Trophoblast cell (in vitro differentiated cells and primary cell): ENCODE data around the gene SMIM36.

ENCODE experiments used
- DNase-seq, 2 donors: peaks; one replicate each; pipeline ENCODE4 v3.0.0-alpha.2; 2016
- H2AFZ ChIP-seq: 2 replicates; pipeline ENCODE4 v1.6.1; 2013; ENCODE audit warnings: low read length, moderate library complexity, mild to moderate bottlenecking; ENCODE audit not compliant: insufficient read depth, poor library complexity
- H2AK5ac ChIP-seq: 2 replicates; pipeline ENCODE4 v1.6.1; 2013; ENCODE audit warnings: mild to moderate bottlenecking, low read length
- H2BK120ac ChIP-seq: 2 replicates; pipeline ENCODE4 v1.6.1; 2013; ENCODE audit warnings: low read length, mild to moderate bottlenecking, moderate library complexity; ENCODE audit not compliant: insufficient read depth, poor library complexity
- H2BK12ac ChIP-seq: 2 replicates; pipeline ENCODE4 v1.6.1; 2013; ENCODE audit warnings: mild to moderate bottlenecking, low read length, moderate library complexity
- H2BK5ac ChIP-seq: 2 replicates; pipeline ENCODE4 v1.6.1; 2013; ENCODE audit warnings: low read length, low read depth, moderate library complexity, mild to moderate bottlenecking; ENCODE audit not compliant: poor library complexity
- H3K14ac ChIP-seq: 2 replicates; pipeline ENCODE4 v1.6.1; 2013; ENCODE audit warnings: mild to moderate bottlenecking, low read length
- H3K18ac ChIP-seq: 2 replicates; pipeline ENCODE4 v1.6.1; 2013; ENCODE audit warnings: mild to moderate bottlenecking, low read length
- H3K23ac ChIP-seq: 2 replicates; pipeline ENCODE4 v1.6.1; 2013; ENCODE audit warnings: low read length
- H3K27ac ChIP-seq: 2 replicates; pipeline ENCODE4 v1.5.1; 2013; ENCODE audit warnings: low read depth, mild to moderate bottlenecking, inconsistent platforms, low read length, moderate library complexity
- H3K27me3 ChIP-seq: 2 replicates; pipeline ENCODE4 v1.6.1; 2013; ENCODE audit warnings: inconsistent platforms, mild to moderate bottlenecking, low read length, moderate library complexity; ENCODE audit not compliant: insufficient read depth
- H3K36me3 ChIP-seq, 2 experiments: 1 replicate in 1 of 2; 2 replicates in 1 of 2; pipeline ENCODE4 v1.6.1; 2013; ENCODE audit warnings: low read length in 2 of 2, mild to moderate bottlenecking in 2 of 2, moderate library complexity in 1 of 2; ENCODE audit not compliant: insufficient read depth in 2 of 2, control insufficient read depth in 1 of 2
- H3K4ac ChIP-seq: 2 replicates; pipeline ENCODE4 v1.6.1; 2013; ENCODE audit warnings: low read depth, mild to moderate bottlenecking, low read length, moderate library complexity
- H3K4me1 ChIP-seq, 2 experiments: 1 replicate in 1 of 2; 2 replicates in 1 of 2; pipeline ENCODE4 v1.6.1; 2013; ENCODE audit warnings: low read length in 2 of 2, mild to moderate bottlenecking in 2 of 2, moderate library complexity in 1 of 2; ENCODE audit not compliant: insufficient read depth in 2 of 2, control insufficient read depth in 1 of 2
- H3K4me2 ChIP-seq: 2 replicates; pipeline ENCODE4 v1.6.1; 2013; ENCODE audit warnings: inconsistent platforms, mild to moderate bottlenecking, low read length, moderate library complexity
- H3K4me3 ChIP-seq: 2 replicates; pipeline ENCODE4 v1.5.1; 2013; ENCODE audit warnings: mild to moderate bottlenecking, low read depth, low read length, inconsistent platforms
- H3K79me1 ChIP-seq: one replicate; pipeline ENCODE4 v1.6.1; 2013; ENCODE audit warnings: low read length
- H3K79me2 ChIP-seq: 2 replicates; pipeline ENCODE4 v1.6.1; 2013; ENCODE audit warnings: low read length, mild to moderate bottlenecking; ENCODE audit not compliant: control insufficient read depth, insufficient read depth, poor library complexity
- H3K9ac ChIP-seq: 2 replicates; pipeline ENCODE4 v1.6.1; 2013; ENCODE audit warnings: mild to moderate bottlenecking, low read length
- H3K9me3 ChIP-seq: 2 replicates; pipeline ENCODE4 v1.6.1; 2013; ENCODE audit warnings: low read depth, mild to moderate bottlenecking, control low read depth, inconsistent platforms, low read length; ENCODE audit not compliant: insufficient read depth
- H4K12ac ChIP-seq: 2 replicates; pipeline ENCODE4 v1.6.1; 2013; ENCODE audit warnings: low read depth, mild to moderate bottlenecking, low read length, moderate library complexity
- H4K8ac ChIP-seq: 2 replicates; pipeline ENCODE4 v1.6.1; 2013; ENCODE audit warnings: low read depth, mild to moderate bottlenecking, low read length, moderate library complexity
- H4K91ac ChIP-seq: one replicate; pipeline ENCODE4 v1.6.1; 2013; ENCODE audit warnings: low read depth, mild to moderate bottlenecking, low read length, moderate library complexity
- whole genome bisulfite sequencing: extraction: QIAGEN DNeasy Blood & Tissue Kit; methylation state at CpG from one replicate; pipeline ENCODE4 v1.1.7; 2013; ENCODE audit warnings: missing lambda C conversion rate; ENCODE audit not compliant: insufficient read length, insufficient coverage; ENCODE audit errors: extremely low coverage; 5-methylcytosine and 5-hydroxymethylcytosine counted together

SMIM36 gene

DNA sequence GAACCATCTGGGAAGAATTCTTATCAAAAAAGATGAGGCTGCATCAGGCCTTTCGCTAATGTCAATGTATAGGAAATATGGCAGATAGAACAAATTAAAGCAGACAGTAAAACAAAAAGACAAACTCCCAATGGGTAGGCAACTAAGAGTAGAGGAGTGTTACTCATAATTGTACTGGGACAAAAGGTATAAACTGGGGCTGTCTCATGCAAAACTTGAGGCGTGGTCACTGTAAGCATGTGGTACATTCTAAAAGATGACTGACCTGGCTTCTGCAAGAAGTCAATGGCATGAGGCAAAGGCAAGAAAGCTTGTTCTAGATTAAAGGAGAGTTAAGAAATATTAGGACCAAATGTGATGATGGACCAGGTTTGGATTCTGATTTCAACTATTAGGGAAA is 26.7 kb downstream of the SMIM36 start:
- Histone ChIP-seq H2AK5ac (no peak overlapping the region), H4K12ac (no peak overlapping the region), H3K14ac (no peak overlapping the region), H3K9ac (no peak overlapping the region), H3K36me3 (no peaks in the 10 kb centered on the region), H3K4me1 (no peaks in the 10 kb centered on the region), H3K79me2 (no peaks in the 10 kb centered on the region), H3K79me1 (no peaks in the 10 kb centered on the region), H3K4me3 (no peak overlapping the region), H3K27me3 (no peaks in the 10 kb centered on the region), H2BK120ac (no peak overlapping the region), H2BK5ac (no peak overlapping the region), H3K4me2 (no peak overlapping the region), H2AFZ (no peak overlapping the region), H2BK12ac (no peak overlapping the region), H3K23ac (no peak overlapping the region), H3K4ac (no peak overlapping the region), H3K27ac (no peak overlapping the region), H4K91ac (no peak overlapping the region), H3K18ac (no peak overlapping the region), H4K8ac (no peak overlapping the region), H3K9me3 (no peaks in the 10 kb centered on the region)
- no peak for DNase-seq
- no CpG with 5 or more reads among the region's 2 CpGs for WGBS

DNA sequence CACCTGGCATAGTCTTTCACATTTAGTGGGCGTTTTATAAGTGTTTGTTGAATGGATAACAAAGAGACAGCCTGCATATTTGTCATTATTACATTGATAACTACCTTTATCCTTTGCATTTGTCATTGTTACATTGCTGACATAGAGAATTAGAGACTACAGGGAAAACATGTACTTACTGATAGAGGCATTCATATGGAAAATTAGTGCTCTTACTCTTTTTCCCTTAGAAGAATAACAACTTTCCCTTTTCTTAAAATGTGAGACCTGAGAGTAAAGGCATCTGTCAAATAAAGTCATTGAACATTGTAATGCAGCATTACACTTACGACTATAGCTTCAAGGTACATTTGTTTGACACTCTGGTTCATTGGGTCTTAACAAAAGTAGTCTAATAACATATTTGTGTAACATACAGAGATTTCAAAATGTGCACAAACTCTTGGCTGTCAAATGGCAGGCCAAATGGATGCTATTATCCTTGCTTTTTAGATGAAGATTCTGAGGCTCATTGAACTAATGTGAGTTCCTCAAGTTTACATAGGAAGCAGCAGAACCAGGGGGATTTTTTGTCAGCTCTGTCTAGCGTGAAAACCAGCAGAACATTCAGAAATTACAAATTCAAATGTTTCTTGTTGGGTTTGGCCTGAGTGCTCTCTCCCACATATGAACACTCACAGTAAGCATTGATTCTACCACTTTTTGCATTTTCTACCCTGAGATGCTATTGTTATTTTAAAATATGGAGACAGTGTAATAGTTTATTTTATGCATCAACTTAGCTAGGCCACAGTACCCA is 28.5 kb downstream of the SMIM36 start:
- Histone ChIP-seq H2BK12ac (no peak overlapping the region), H3K4me3 (no peak overlapping the region), H3K4me2 (no peak overlapping the region), H3K9ac (no peak overlapping the region), H3K18ac (no peak overlapping the region), H3K36me3 (no peaks in the 10 kb centered on the region), H2AFZ (no peak overlapping the region), H2BK120ac (no peak overlapping the region), H4K12ac (no peak overlapping the region), H2BK5ac (no peak overlapping the region), H3K79me2 (no peaks in the 10 kb centered on the region), H4K91ac (no peak overlapping the region), H3K4me1 (no peaks in the 10 kb centered on the region), H3K14ac (no peak overlapping the region), H2AK5ac (no peak overlapping the region), H3K27me3 (no peaks in the 10 kb centered on the region), H3K27ac (no peak overlapping the region), H3K23ac (no peak overlapping the region), H4K8ac (no peak overlapping the region), H3K9me3 (no peaks in the 10 kb centered on the region), H3K4ac (no peak overlapping the region), H3K79me1 (no peaks in the 10 kb centered on the region)
- WGBS = no CpG with 5 or more reads among the region's 3 CpGs
- no peak for DNase-seq

DNA sequence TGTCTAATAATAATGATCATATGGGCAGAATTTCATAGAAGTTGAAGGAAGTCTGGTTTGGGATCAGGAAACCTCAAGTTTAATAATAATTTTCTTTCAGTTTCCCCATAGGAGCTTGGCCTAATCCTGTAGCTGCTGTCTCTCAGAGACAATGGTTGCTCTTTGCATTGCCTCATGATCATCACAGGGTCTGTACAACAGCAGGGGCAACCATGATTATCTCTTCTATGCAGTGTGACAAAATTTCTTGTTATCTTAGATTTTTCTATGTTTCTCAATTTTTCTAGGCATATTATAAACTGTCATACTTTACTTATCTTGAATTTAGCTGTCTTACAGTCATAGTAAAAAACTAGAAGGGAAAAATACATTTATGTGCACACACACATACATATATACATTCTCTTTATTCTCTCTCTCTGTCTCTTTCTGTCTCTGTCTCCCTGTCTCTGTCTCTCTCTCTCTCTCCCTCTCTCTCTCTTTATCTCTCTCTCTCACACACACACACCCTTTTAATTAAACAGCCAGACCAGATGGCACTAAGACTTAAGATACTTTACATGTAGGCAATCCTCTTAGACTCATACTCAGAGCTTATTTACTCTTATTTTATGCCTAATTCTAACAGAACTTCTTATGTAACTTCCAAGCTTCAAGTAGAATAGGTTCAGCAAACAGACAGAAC is 30.5 kb downstream of the SMIM36 start:
- no peak overlapping the region for H2AK5ac ChIP-seq
- H3K18ac ChIP-seq = no peak overlapping the region
- no peak overlapping the region for H4K91ac ChIP-seq
- H3K27ac ChIP-seq = no peak overlapping the region
- no peak overlapping the region for H3K14ac ChIP-seq
- H3K4me3 ChIP-seq = no peak overlapping the region
- H2BK120ac ChIP-seq = no peak overlapping the region
- H3K79me1 ChIP-seq = no peaks in the 10 kb centered on the region
- no peaks in the 10 kb centered on the region for H3K4me1 ChIP-seq
- no peak overlapping the region for H3K4me2 ChIP-seq
- no peak overlapping the region for H3K4ac ChIP-seq
- DNase-seq = no peak
- no peaks in the 10 kb centered on the region for H3K79me2 ChIP-seq
- no peak overlapping the region for H2AFZ ChIP-seq
- H3K23ac ChIP-seq = no peak overlapping the region
- no peak overlapping the region for H3K9ac ChIP-seq
- no peak overlapping the region for H4K12ac ChIP-seq
- no peaks in the 10 kb centered on the region for H3K9me3 ChIP-seq
- no peaks in the 10 kb centered on the region for H3K36me3 ChIP-seq
- H2BK5ac ChIP-seq = no peak overlapping the region
- H3K27me3 ChIP-seq = no peaks in the 10 kb centered on the region
- no peak overlapping the region for H4K8ac ChIP-seq
- H2BK12ac ChIP-seq = no peak overlapping the region

DNA sequence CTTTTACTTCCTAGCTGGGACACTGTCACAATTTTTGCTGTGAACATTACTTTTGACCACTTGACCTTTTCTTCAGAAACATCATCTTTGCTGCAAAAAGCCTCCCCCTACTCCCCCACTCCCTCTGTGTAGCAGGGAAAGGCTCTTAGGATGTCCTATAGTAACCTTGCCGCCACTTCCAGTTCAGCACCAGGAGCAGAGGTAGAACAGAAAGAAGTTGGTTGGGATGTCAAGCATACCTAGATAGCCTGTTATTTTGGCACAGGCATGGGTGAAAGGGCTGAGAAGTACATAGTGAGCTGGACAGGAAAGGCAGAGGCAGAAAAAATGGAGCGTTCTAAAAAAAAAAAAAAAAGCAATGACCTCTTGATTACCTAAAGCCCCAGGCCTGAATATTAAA is 31.3 kb downstream of the SMIM36 start:
- no peak overlapping the region for H2BK5ac ChIP-seq
- no peaks in the 10 kb centered on the region for H3K9me3 ChIP-seq
- no peaks in the 10 kb centered on the region for H3K4me1 ChIP-seq
- no peaks in the 10 kb centered on the region for H3K79me1 ChIP-seq
- no peaks in the 10 kb centered on the region for H3K36me3 ChIP-seq
- no peak overlapping the region for H2AK5ac ChIP-seq
- no peak overlapping the region for H2BK12ac ChIP-seq
- H3K14ac ChIP-seq = no peak overlapping the region
- no peak overlapping the region for H3K4me3 ChIP-seq
- H3K4me2 ChIP-seq = no peak overlapping the region
- no peaks in the 10 kb centered on the region for H3K27me3 ChIP-seq
- no peak overlapping the region for H3K18ac ChIP-seq
- H4K12ac ChIP-seq = no peak overlapping the region
- WGBS = no CpG with 5 or more reads among the region's 2 CpGs
- no peak overlapping the region for H2AFZ ChIP-seq
- peak; percentile 8 to 62 for DNase-seq
- no peak overlapping the region for H4K8ac ChIP-seq
- H3K4ac ChIP-seq = no peak overlapping the region
- H3K27ac ChIP-seq = no peak overlapping the region
- H4K91ac ChIP-seq = no peak overlapping the region
- H3K23ac ChIP-seq = no peak overlapping the region
- no peaks in the 10 kb centered on the region for H3K79me2 ChIP-seq
- no peak overlapping the region for H2BK120ac ChIP-seq
- no peak overlapping the region for H3K9ac ChIP-seq
